M059J (cell line): Measurements from ENCODE around the gene YAF2. TPM values are rescaled to one million over a fixed set of nuclear protein-coding genes. Genes with fewer than 3 reads are reported as not detected.
A peak's percentile ranks its signal among the peaks of the same experiment; 100 is the strongest.
"Not testable (repeated sequence)": the region's sequence is repeated elsewhere in the genome, so short reads cannot be mapped to it uniquely, and the experiment has no call there.

Experiments used
- DNase-seq: peaks from one replicate; pipeline ENCODE4 v3.0.0-alpha.2; 2012; ENCODE audit warnings: low read depth
- total RNA-seq: library from RNA; depleted of rRNA; stranded (reverse); fragments of >200 nt; shearing (Covaris generic); gene quantifications from 2 replicates; pipeline ENCODE4 v1.2.3, GENCODE V29; 2014

The YAF2 gene
- total RNA-seq, 1 experiment from 2014 or later: 17.9 TPM

- no peak for DNase-seq
Observed at GRCh38 chr12:42196723-42197603, 41.1 kb downstream of the YAF2 start.

GRCh38 chr12:42192686-42193085 is 45.4 kb downstream of the YAF2 start:
- no peak for DNase-seq

- DNase-seq: no peak
Observed at GRCh38 chr12:42192258-42192657, 45.8 kb downstream of the YAF2 start.

GRCh38 chr12:42190376-42190775 is 47.7 kb downstream of the YAF2 start:
- DNase-seq: no peak

GRCh38 chr12:42188275-42188674 is 49.8 kb downstream of the YAF2 start:
- not testable (repeated sequence) for DNase-seq

GRCh38 chr12:42187799-42188198 is 50.2 kb downstream of the YAF2 start:
- DNase-seq: no peak

GRCh38 chr12:42186793-42187192 is 51.3 kb downstream of the YAF2 start:
- no peak for DNase-seq

GRCh38 chr12:42182394-42182793 is 55.7 kb downstream of the YAF2 start:
- no peak for DNase-seq

- DNase-seq: no peak
Observed at GRCh38 chr12:42180990-42181596, 57.0 kb downstream of the YAF2 start.

- DNase-seq: no peak
Observed at GRCh38 chr12:42178101-42178500, 59.9 kb downstream of the YAF2 start.

GRCh38 chr12:42174978-42175377 is 63.1 kb downstream of the YAF2 start:
- DNase-seq: no peak

GRCh38 chr12:42173961-42174521 is 64.0 kb downstream of the YAF2 start:
- DNase-seq: no peak

- DNase-seq: no peak
Observed at GRCh38 chr12:42172441-42173210, 65.4 kb downstream of the YAF2 start.

GRCh38 chr12:42167711-42168110 is 70.3 kb downstream of the YAF2 start:
- no peak for DNase-seq

- no peak for DNase-seq
Observed at GRCh38 chr12:42166501-42166900, 71.5 kb downstream of the YAF2 start.

GRCh38 chr12:42163913-42164312 is 74.1 kb downstream of the YAF2 start:
- no peak for DNase-seq

- no peak for DNase-seq
Observed at GRCh38 chr12:42162965-42163364, 75.1 kb downstream of the YAF2 start.

GRCh38 chr12:42162193-42162592 is 75.9 kb downstream of the YAF2 start:
- peak; percentile 81 for DNase-seq

GRCh38 chr12:42161529-42161928 is 76.5 kb downstream of the YAF2 start:
- no peak for DNase-seq

GRCh38 chr12:42156232-42156631 is 81.8 kb downstream of the YAF2 start:
- no peak for DNase-seq

- no peak for DNase-seq
Observed at GRCh38 chr12:42145552-42146215, 92.4 kb downstream of the YAF2 start.

- DNase-seq: peak; percentile 32
Observed at GRCh38 chr12:42145197-42145549, 92.9 kb downstream of the YAF2 start.
